Effector CD4-positive, alpha-beta T cell (primary cell): ENCODE results near the gene DPF3.

Source experiments
- DNase-seq: peaks from one replicate; pipeline ENCODE4 v3.0.0-alpha.2; 2020

DPF3 gene

DNA sequence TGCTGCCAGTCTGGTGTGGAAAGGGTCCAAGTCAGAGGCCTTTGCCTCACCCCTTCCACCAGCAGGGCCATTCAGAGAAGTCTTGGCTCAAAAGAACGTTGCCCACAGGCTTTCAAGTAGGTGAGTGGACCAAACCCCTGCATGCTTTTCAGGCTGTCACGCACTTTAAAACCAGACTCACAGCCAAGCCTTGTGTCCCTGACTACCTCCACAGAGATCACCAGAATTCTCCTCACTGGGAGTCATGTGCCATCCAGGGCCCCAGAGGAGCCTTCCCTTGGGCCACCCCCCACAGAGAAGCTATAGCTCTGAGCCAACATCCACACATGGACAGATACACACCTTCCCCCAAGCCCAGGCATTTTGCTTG is 283.1 kb downstream of the DPF3 start:
- no peak for DNase-seq

- DNase-seq, result no peak
Measured at GRCh38 chr14:72610096-72610830, 283.6 kb downstream of the DPF3 start.

GRCh38 chr14:72609205-72609916 is 284.5 kb downstream of the DPF3 start:
- DNase-seq, result no peak

- DNase-seq, result no peak
Measured at GRCh38 chr14:72608391-72609204, 285.3 kb downstream of the DPF3 start.

DNA sequence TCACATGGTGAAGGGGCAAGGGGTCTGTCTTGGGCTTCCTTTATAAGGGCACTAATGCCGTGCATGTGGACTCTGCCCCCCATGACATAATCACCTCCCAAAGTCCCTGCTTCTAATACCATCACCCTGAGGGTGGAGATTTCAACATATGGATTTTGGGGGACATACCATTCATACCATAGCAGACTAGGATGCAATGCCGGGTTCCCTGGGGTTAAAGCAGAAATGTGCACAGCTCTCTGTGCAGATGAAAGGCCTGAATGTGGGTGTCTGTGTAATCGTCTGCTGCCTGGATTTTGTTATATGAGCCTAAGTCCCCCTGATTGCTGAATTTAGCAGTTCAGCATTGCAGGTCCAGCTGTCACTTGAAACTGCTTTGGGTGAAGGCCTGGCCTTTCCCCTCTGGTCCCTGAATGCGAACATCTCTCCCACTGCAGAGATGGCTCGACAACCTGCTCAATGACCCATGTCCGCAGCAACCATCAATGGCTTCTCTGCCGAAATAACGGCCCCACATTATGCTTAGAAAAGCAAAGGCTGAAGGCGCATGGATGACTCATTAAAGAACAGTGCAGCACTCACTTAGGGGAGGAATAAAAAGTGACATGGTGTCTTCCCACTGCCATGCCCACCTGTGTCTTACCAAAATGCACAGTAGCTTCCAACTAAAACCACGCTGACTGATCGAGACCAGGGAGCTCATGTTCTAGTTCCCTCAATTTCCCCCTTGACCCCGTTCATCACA is 286.3 kb downstream of the DPF3 start:
- DNase-seq, result no peak

DNA sequence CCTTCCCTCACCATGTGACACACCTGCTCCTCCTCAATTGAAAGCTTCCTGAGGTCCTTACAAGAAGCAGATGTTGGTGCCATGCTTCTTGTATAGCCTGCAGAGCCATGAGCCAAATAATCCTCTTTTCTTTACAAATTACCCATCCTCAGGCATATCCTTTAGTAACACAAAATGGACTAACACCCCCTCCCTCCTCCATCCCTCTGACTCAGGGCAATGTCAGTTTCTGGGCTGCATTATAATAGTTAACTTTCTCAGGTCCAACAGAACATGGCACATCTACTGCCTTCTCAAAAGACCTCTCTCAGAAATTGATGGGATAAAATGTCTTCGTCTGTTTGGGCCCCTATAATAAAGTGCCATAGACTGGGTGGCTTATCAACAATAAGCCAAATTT is 287.0 kb downstream of the DPF3 start:
- no peak for DNase-seq

DNA sequence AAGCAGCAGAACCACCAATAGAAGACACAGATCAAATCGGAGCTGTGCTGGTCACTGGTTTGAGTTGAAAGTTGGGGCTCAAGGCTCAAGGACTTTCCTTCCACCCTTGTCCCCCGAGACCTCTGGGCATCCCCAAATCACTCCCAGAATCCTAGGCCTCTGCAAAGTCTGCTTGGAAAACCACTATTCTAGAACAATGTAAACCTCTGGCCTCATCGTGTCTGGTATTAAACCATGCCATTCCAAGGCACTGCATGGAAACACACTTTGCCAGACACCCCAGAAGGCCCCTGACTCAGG is 288.0 kb downstream of the DPF3 start:
- DNase-seq, result no peak

DNA sequence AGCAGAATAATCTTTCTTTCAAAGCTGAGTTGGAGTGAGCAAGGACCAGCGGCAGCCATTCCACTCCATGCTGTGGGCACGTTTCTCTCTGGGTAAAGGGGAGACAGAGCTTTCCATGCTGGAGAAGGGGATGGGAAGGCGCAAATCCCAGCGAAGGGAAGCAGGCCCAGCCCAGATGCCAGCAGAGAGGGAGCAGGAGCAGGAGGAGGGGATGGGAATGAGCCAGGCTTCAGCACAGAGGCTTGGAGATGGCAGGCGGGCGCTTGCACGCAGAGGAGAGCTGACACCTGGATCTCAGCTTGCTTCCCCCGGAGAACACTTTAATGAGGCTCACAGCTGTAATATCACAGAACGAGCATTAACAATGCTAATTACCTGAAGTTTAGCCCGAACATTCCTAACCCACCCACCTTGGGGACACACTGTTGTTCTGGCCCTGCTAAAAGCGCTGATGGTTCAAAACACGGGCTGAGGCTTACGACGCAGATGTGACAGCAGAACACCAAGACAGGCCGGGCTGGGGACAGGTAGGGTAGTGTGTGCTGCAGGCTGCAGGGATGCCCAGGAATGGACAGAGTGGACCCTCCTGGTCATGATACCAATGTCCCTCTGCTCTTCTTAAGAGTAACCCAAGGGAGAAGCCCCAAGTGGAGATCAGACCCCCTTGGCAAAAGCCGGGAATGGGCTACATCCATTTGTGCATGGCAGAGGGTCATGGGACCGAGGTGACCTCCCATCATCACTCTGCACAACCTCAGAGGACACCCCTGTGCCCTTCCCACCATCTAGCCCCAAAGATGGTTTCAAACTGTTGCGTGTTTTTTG is 288.6 kb downstream of the DPF3 start:
- no peak for DNase-seq

GRCh38 chr14:72604133-72604532 is 289.8 kb downstream of the DPF3 start:
- no peak for DNase-seq

- no peak for DNase-seq
Measured at GRCh38 chr14:72603639-72604038, 290.3 kb downstream of the DPF3 start.

DNA sequence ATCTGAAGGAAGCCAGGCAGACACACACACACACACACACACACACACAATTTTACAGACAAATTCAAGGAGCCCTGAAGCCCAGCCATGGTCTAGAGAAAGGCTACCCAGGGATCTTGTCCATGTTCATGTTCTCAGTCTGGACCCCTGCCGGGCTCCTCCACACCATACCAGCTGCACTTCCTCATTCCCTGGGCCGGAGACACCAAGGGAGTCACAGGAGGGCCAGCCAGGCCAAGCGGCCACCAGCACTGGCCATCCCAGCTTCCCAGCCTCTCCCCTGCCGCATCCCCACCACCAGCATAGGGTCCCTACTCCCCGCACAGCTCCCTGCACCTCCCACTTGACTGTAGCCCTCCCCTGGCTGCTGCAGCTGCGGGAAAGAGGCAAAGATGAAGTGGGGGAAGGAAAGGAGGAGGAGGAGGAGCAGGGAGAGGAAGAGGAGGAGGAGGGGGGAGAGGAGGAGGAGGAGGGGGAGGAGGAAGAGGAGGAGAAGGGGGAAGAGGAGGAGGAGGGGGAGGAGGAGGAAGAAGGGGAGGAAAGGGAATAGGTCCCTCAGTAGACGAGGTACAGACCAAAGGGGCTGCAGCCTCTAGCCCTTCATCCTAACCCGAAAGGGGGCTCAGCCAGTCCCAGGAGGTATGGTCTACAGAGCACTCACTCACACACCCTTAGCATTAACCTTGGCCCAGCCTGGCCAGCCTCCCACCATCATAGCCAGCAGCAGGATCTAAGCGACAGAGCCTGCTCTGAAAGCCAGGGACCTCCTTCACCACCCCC is 293.2 kb downstream of the DPF3 start:
- DNase-seq, result no peak

GRCh38 chr14:72599579-72600470 is 294.1 kb downstream of the DPF3 start:
- DNase-seq, result no peak

DNA sequence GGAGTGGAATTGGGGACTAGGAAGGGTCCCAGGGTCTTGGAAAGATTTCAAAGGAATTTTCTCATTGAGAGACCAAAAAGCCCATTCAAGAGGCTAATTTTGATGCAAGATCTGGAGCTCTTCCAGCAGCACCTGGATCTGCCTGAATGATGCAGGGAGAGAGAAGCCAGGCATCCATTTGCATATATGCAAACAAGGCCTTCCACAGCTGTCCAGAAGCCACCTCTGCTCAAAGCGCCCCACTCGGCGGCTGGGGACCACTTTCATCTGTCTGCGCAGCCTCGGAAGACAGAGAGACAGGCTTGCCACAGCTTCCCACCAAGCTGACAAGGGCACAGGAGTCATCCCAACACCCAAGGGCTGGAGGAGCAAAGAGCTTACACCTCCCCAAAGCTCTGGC is 295.6 kb downstream of the DPF3 start:
- DNase-seq, result no peak

DNA sequence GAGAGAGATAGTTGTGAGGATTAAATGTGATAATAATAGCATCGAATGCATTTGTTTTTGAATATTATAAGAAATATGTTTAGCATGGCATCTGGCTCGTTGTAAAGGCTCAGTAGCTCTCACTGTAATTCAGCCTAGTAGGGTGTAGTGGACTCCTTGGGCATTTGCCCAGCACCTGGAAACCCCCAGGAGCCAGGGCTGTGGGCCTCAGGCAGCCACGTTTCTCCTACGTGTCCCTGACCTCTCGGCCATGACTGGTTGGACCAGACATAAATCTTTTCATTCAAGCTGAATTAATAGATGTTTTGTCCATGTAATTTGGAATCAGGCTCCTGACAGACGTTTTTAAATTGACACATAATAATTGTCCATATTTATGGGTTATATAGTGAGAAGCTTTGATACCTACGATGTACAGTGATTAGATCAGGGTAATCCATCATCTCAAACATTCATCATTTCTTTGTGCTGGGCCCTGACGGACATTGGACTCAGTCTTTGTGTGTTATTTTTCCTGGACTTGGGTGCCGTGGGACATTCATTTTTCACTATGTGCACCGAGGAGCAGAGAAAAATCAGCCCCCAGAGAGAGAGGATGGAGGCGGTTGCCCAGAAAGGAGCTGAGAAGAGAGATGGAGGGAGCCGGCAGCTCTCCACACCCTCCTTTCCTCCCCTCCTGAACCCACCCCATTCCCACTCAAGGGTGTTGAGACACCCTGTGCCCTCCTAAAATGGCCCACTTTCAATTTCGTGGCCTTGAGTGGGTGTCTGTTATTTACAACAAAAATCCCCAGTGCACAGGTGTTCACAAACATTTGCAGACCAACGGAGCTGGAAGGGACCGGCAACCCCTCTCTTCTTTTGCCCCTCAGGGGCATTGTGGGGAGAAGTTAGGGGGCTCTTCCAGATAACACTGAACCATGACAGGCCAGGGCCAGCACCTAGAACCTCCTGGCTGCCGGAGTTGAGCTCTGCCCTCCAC is 296.4 kb downstream of the DPF3 start:
- no peak for DNase-seq

- no peak for DNase-seq
Measured at GRCh38 chr14:72595152-72595862, 298.6 kb downstream of the DPF3 start.

DNA sequence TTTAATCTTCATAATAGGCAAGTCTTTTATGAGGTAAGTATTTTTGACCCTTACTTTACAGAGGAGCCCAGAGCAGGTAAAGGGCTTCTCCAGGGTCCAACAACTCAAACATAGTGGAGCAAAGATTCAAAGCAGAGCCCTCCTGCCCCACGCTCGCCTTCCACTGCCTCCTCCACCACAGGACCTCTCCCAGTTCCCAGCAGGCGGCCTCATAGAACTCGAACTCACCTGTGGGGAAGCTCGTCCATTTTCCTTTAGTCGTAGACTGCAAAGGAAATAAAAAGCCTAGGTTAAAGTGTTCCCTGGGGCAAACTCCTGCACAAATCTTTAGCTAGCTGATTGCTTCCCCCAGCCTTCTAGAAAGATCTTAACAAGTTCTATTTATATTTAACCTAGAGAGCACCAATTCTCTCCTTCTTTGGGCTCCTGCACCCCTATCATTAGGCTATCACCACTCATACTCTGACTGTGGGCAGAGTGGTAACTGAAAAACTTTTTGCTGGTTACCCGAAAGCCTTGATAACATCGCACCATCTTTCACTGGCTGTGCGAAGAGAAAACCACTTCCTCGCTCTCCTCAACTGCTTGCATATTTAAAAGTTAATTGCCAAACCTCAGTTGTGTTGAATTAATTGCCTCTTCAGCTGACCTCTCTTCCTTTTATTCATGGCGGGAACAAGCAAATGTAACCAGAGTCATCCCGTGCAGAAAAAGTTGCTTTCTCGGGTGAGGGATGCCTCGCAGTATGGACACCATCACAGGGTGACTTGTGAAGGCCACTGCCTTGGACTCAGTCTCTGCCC is 299.6 kb downstream of the DPF3 start:
- no peak for DNase-seq

DNA sequence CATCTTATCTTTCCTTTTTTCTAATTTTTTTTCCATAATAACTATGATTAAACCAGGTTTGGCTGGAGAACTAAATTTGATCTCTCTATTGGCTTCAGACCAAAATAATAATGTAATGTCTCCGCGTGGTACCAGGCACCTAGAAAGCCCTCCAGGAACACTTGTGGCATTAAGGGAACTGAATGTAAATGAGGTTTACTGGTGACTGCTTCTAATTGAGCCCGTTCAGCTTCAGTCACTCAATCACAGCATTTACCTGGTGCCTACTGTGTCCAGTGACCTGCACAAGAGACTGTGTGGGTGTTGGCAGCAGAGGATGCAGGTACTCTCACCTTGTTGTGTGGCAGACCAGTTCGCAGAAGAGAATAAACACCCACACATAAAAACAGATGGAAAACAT is 302.5 kb downstream of the DPF3 start:
- DNase-seq, result no peak

DNA sequence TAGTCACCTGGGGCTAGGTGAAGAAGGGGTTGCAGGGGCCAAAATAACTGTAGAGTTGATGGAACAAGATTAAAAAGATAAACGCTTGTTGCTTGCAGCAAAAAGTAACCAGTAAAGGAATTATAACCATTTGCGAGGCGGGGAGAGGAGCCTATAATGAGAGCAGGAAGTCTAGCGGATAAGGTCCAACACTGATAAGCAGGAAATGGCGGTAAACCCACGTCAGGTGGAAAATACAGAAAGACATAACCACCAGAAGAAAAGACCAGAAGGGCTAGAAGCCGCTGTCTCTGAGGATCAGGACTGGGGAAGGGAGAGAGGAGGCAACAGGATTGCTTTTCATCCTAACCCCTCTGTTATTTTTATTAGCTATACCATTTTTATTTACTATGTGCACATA is 303.3 kb downstream of the DPF3 start:
- no peak for DNase-seq
